Right atrium auricular region (tissue), 2 donors: ENCODE data around the gene EPHA6. TPM values are rescaled to one million over a fixed set of nuclear protein-coding genes. Genes with fewer than 3 reads are reported as not detected.

Experiments
- DNase-seq: peaks from one replicate; pipeline ENCODE4 v3.0.0-alpha.2; 2019; ENCODE audit warnings: low spot score
- H3K27ac ChIP-seq, 2 donors: fragments of 200-600 bp; sonication (generic); 1 replicate in 1 of 2; 2 replicates in 1 of 2; pipeline ENCODE4 v1.5.1; 2016 to 2019
- H3K27me3 ChIP-seq, 2 donors: fragments of 200-600 bp; sonication (generic); one replicate each; pipeline versions ENCODE4 v1.5.1 to v1.6.0; 2017 to 2019
- H3K36me3 ChIP-seq: fragments of 200-600 bp; sonication (generic); one replicate; pipeline ENCODE4 v1.5.1; 2016
- H3K4me1 ChIP-seq, 2 donors: fragments of 200-600 bp; sonication (generic); one replicate each; pipeline versions ENCODE4 v1.5.1 to v1.6.0; 2017 to 2019
- H3K4me3 ChIP-seq, 2 donors: fragments of 200-600 bp; sonication (generic); 1 replicate in 1 of 2; 2 replicates in 1 of 2; pipeline ENCODE4 v1.5.1; 2017 to 2019; ENCODE audit warnings: mild to moderate bottlenecking in 1 of 2, moderate library complexity in 1 of 2
- H3K9me3 ChIP-seq, 2 donors: fragments of 200-600 bp; sonication (generic); one replicate each; pipeline ENCODE4 v1.5.1; 2019
- CTCF ChIP-seq, 2 donors: fragments of 200-600 bp; sonication (generic); IDR thresholded peaks; one replicate each; pipeline ENCODE4 v1.5.1; 2019; ENCODE audit warnings: antibody characterized with exemption in 2 of 2
- total RNA-seq, 2 donors: library from RNA; depleted of rRNA; stranded (reverse); fragments of >200 nt; gene quantifications; one replicate each; pipeline ENCODE4 v1.1.0, GENCODE V29; 2016

EPHA6 gene
- total RNA-seq, 2 donors from 2014 or later: 0.22 to 0.35 TPM

- no peak for DNase-seq
- no peaks in the 10 kb centered on the region for H3K36me3 ChIP-seq
- H3K4me1 ChIP-seq: no peaks in the 10 kb centered on the region
- H3K27ac ChIP-seq: no peak overlapping the region
- no peaks in the 10 kb centered on the region for H3K9me3 ChIP-seq
- no peak for TF ChIP-seq CTCF (IDR thresholded peaks at IDR 0.05)
- H3K4me3 ChIP-seq: no peak overlapping the region
- H3K27me3 ChIP-seq: no peaks in the 10 kb centered on the region
These were observed 859.1 kb downstream of the EPHA6 start for GRCh38 chr3:97673357-97673997.

- H3K9me3 ChIP-seq: no peaks in the 10 kb centered on the region
- H3K4me1 ChIP-seq: no peaks in the 10 kb centered on the region
- no peak for TF ChIP-seq CTCF (IDR thresholded peaks at IDR 0.05)
- no peak overlapping the region for H3K4me3 ChIP-seq
- no peaks in the 10 kb centered on the region for H3K27me3 ChIP-seq
- no peak overlapping the region for H3K27ac ChIP-seq
- no peaks in the 10 kb centered on the region for H3K36me3 ChIP-seq
- DNase-seq: no peak
These were observed 860.1 kb downstream of the EPHA6 start for GRCh38 chr3:97674461-97674860.

- Histone ChIP-seq H3K9me3 (no peaks in the 10 kb centered on the region), H3K27ac (no peak overlapping the region), H3K36me3 (no peaks in the 10 kb centered on the region), H3K4me3 (no peak overlapping the region), H3K4me1 (no peaks in the 10 kb centered on the region), H3K27me3 (no peaks in the 10 kb centered on the region)
- no peak for DNase-seq
- no peak for TF ChIP-seq CTCF (IDR thresholded peaks at IDR 0.05)
These were observed 865.8 kb downstream of the EPHA6 start for GRCh38 chr3:97680210-97680609.

GRCh38 chr3:97680696-97681095 lies 866.3 kb downstream of the EPHA6 start:
- TF ChIP-seq CTCF (IDR thresholded peaks at IDR 0.05): no peak
- no peak overlapping the region for H3K27ac ChIP-seq
- no peak overlapping the region for H3K4me3 ChIP-seq
- H3K4me1 ChIP-seq: no peaks in the 10 kb centered on the region
- H3K27me3 ChIP-seq: no peaks in the 10 kb centered on the region
- DNase-seq: no peak
- H3K36me3 ChIP-seq: no peaks in the 10 kb centered on the region
- no peaks in the 10 kb centered on the region for H3K9me3 ChIP-seq

GRCh38 chr3:97684490-97684889 lies 870.1 kb downstream of the EPHA6 start:
- H3K4me3 ChIP-seq: no peak overlapping the region
- no peak overlapping the region for H3K27ac ChIP-seq
- no peaks in the 10 kb centered on the region for H3K9me3 ChIP-seq
- no peaks in the 10 kb centered on the region for H3K27me3 ChIP-seq
- H3K4me1 ChIP-seq: no peaks in the 10 kb centered on the region
- H3K36me3 ChIP-seq: no peaks in the 10 kb centered on the region
- TF ChIP-seq CTCF (IDR thresholded peaks at IDR 0.05): no peak
- no peak for DNase-seq

GRCh38 chr3:97686258-97686657 lies 871.9 kb downstream of the EPHA6 start:
- H3K4me1 ChIP-seq: no peaks in the 10 kb centered on the region
- H3K4me3 ChIP-seq: no peak overlapping the region
- H3K27me3 ChIP-seq: no peaks in the 10 kb centered on the region
- no peaks in the 10 kb centered on the region for H3K9me3 ChIP-seq
- H3K36me3 ChIP-seq: no peaks in the 10 kb centered on the region
- no peak for TF ChIP-seq CTCF (IDR thresholded peaks at IDR 0.05)
- DNase-seq: no peak
- H3K27ac ChIP-seq: no peak overlapping the region
